GM19099 (cell line): ENCODE data around the gene ADAR.

ENCODE experiments used
- POLR2A ChIP-seq: IDR thresholded peaks from 3 replicates; pipeline ENCODE4 v1.6.1; 2011; ENCODE audit warnings: low read depth; ENCODE audit not compliant: insufficient read length; ENCODE audit errors: extremely low read depth

The ADAR gene

DNA sequence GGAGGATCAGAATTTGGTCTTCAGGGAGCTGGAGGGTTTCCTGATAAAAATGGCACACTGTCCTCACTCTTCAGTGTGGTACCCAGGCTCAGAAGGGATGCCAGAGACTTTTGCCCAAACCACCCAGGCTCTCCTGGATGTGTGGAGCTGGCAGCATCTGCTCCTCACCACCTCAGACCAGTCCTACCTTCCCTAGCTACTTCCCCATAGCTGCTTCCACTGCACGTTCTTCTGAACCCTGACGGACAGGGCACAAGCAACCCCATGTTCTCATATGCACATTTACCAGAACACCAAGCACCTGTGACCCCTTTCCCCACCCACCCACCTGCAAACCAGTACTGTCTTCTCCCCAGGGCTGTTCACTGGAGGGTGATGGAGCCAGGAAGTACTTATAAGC, 4.7 kb downstream of the ADAR start:
- TF ChIP-seq POLR2A = no peak

DNA sequence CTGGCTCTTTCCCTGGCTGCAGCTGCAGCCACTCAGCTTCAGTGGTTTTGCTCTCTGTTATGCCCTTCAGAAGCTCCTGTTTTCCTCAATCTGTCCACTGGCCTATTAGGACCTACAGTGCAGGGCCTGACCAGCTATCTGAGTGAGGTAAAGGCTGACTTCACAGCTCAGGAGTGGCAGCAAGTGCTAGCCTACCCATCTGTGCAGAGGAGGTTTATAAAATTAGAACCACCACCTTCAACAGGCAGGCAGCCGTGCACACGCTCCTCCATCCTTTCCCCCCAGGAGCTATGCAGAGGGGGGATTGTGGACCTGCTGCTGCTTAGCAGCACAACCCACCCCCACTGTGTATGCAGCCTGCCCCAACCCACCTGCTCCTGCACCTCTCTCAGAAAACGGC, 8.3 kb downstream of the ADAR start:
- no peak for TF ChIP-seq POLR2A

DNA sequence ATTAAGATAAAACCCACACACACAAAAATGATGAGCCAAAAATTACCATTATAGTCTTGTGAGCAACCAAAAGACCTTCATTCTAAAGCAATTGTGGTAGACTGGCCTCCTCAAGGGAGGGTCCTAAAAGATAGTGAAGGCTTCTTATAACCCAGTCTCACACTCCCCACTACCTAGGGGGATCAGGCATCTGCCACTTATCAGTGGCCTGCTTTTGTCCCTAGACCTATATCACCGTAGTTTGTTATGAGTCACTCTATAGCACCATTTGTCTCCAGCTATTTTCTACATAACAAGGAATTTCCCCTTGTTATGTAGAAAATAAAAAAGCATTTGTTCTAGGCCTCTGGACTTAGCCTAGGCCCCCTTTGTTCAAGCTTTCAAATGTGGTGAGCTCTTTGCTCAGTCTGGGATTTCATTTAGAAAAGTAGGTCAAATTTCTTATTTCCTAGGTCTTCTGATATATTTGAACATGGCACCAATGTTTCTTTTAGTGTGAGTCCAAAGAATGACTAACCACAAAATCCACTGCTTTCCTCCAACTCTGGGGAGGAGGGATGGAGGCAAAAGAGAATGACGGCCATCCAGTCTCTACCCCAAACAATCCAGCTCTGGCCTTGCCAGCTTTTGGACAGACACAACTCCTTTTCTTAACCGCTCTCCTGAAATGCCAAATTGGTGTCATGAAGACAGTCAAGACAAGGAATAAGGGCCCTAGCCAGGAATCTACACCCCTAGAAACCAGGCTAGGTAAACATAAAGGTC, 8.9 kb downstream of the ADAR start:
- TF ChIP-seq POLR2A = no peak

DNA sequence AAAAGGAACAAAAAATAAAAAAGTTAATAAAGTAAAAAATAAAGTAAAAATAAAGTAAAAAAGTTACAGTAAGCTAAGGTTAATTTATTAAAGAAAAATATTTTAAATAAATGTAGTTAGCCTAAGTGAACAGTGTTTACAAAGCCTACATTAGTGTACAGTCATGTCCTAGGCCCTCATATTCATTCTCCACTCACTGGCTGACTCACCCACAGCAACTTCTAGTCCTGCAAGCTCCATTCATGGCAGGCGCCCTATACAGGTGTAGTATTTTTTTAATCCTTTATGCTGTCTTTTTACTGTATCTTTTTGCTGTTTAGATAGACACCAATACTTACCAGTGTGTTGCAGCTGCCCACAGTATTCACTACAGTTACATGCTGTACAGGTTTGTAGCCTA, 12.4 kb downstream of the ADAR start:
- no peak for TF ChIP-seq POLR2A

DNA sequence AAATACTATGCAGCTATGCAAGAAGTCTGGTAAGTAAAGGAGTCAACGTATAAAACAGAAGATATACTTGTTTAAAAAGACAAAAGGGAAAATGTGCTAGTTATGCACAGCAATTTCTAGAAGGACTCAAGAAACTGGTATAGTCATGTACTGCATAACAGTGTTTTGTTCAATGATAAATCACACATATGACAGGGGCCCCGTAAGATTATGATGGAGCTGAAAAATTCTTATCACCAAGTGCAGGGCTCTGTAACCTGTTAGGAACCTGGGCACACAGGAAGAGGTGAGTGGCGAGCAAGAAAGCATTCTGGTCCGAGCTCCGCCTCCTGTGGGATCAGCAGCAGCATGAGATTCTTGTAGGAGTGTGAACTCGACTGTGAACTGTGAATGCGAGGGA, 13.2 kb downstream of the ADAR start:
- no peak for TF ChIP-seq POLR2A

DNA sequence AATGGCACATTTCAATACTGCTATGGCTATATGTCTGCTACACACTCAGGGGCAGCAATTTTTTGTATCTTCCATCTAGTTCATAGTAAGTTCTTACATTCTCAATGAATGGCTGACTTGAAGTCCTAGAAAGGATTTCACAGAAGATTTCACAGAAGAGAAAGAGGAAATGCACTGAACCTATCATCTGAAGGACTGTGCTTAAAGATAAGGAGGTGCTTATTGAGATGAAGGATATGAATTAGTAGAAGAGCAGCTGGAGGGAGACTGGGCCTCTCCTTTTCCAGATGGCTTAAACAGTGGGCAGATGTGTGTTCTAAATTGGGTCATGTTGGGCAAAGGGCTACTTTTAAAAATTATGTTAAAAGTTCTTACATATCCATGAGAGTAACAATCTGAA, 14.6 kb downstream of the ADAR start:
- no peak for TF ChIP-seq POLR2A

DNA sequence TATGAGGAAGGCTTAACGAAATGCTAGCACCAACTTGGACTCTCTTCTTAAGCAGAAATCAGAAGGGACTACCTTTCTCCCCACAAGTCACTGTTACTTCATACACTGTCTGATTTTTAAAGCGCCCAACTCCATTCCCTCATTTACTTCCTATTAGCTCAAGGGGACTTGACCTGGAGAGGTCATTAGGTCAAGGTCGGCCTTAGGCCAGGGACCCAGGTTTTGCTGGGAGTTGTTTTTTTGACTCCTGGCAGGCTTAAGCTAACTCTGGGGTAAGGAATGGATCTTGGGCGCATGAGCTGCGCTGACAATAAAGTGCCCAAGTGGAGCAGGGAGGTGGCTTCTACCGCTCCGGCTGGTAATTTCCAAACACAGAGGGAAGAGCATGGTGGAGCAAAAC, 16.8 kb downstream of the ADAR start:
- no peak for TF ChIP-seq POLR2A

DNA sequence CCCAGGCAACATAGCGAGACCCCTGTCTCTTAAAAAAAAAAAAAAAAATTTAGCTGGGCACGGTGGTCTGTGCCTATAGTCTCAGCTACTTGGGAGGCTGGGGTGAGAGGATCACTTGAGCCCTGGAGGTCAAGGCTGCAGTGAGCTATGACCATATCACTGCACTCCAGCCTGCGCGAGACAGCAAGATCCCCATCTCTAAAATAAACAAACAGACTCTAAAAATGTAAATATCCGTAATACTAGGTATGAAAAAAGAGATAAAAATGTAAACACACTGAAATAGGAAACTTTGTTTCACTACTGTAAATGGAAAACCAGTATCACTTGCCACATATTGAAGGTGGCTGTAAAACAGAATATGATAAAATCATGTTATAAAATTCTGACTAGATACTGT, 17.2 kb downstream of the ADAR start:
- TF ChIP-seq POLR2A = no peak

DNA sequence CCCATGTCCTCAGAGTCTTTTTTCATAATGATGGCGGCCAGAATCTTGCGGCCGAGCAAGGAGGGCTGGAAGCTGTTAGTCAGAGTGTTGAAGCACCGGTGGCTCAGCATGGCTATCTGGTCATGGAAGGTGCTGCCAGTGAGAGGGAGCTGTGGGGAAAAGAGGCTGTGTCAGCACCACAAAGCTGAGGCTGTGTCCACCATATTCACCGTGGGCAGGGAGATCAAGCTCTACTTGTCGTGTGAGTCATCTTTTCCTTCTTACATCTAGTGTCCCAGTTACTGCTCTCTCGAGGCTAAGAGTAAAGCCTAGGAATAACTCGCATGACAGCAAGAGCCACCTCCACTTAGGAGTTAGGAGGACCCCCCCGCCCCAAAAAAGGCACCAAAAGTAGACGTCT, 18.2 kb downstream of the ADAR start:
- TF ChIP-seq POLR2A = no peak

DNA sequence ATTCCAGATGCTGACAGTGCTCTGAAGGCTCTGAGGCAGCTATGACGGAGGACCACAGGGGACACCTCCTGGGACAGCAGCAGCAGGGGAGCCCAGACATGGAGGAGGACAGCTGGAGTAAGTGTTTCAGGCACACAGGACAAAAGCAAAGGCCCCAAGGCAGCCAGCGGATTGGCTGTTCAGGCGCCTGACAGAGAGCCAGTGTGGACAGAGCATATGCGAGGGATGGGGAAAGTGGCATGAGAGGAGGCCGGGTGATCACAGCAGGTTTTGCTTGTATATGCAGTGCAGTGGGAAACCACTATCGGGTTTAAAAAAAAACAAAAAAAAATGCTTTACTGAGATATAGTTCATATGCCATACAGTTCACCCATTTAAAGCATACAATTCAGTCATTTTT, 21.3 kb downstream of the ADAR start:
- TF ChIP-seq POLR2A = no peak

DNA sequence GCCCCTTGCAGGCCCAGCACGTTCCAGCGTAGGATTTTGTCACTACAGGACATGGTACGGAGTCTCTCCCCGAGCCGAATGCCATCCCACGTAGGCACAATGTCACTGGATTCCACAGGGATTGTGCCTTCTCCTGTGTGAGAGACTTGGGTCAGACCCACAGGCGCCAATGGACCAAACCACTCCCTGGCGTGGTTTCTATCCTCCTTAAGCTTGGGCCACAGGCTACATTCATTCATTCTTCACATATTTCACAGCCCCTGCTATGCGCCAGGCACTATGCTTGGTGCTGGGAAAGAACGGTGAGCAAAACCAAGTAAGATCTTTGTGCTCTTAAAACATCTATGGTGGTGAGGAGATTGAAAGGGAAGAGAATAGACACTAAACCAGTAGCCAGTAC, 21.8 kb downstream of the ADAR start:
- no peak for TF ChIP-seq POLR2A

DNA sequence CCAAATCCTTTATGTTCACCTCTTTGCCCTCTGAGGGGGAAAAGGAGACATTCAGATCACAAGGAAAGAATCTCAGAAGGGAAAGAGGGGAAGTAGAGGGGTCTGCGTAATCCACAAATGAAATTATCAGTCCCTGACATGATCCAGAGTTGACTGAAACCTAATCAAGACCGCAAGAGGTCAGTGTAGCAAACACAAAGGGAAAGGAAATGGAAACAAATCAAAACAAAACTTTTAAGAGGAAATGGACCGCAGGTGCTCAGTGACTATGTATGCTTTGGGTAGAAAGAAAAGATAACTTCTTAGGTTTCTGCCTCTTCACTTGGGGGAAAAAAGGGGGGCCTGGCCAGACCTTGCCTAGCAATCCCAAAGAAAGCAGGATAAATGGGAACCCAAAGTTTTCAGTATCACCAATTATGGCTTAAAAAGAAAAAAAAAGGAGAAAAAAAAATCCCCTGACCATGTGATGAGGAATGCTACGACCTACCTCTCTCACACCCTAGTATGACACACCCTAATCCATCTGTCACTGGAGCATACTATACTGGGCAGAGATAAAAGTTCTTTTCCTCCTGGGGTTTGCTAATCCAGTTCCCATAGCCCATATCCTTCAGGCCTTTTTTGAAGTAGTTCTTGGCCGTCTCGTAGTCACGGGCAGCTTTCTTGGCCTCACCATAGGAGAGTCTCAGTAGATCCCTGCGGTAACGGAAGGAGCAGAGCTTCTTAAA, 23.6 kb downstream of the ADAR start:
- no peak for TF ChIP-seq POLR2A

DNA sequence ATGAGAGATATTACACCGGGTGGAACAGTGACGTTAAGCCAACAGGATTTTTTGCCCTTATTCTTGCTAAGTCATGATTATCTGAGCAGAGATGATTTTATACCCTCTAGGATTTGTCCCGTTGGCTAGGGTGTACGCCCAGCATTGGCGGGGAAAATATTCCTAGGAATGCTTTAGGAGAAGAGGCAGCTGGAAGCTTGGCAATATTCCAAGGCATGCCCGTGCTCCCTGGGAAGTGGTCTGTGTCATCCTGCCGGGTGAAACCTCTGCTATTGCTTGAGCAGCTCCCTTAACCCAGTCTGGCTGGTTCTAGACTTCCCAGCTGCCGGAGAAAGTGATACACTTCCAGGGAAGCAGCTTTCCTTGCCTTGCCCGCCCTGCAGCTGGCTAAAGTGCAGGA, 24.2 kb downstream of the ADAR start:
- no peak for TF ChIP-seq POLR2A

DNA sequence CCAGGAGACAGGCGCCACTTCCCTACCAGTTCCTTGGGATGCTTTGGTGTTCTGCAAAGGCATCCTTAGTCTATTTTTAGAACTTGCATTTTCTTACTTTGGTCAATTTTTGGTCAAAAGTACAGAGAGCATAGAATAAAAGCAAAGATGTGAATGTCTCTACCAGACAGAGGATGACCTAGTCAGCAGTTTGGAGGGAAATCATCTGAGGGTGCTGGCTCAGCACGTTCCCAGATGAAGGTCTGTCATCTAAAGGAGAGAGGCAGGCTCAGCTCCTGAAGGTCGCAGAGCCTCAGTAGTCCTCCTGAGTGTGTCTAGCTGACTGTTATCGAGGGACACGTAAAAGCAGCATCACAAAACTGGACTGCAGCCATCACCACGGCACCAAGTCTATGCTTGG, 25.1 kb downstream of the ADAR start:
- no peak for TF ChIP-seq POLR2A

DNA sequence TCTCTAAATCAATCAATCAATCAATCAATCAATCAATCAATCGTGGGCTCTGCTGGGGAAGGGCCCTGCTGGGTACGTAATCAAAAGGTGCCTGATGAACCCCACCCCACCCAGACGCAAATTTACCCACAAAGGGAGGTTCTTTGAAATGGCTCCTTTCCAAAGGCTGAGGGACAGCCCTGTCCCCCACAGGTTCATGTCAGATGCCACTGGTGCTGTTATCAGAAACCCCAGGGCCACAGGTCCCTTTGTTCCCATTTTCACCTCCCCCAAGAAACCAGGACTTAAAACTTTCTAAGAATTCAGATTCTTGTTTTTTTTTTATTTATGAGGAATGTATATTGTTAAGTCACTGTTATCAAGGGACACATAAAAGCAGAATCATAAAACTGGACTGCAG, 26.2 kb downstream of the ADAR start:
- no peak for TF ChIP-seq POLR2A

DNA sequence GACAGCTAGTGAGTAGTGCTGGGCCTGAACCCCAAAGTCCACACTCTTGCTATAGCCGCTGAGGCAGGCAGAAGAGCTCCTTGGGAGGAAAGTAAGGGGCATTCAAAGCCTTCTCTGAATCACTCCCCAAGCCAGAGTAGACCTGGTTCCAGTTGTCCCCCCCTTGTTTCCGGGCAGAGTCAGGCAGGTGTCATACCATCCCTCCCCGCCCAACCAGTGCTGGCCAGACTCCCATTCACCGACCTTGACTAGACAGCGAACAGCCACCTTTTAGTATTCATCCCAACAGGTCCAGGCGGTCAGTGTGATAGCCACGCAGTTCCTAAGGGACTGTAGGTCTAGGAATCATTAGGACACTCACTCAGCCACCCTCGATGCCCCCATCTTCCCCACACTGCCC, 28.6 kb downstream of the ADAR start:
- TF ChIP-seq POLR2A = peak; percentile 14

DNA sequence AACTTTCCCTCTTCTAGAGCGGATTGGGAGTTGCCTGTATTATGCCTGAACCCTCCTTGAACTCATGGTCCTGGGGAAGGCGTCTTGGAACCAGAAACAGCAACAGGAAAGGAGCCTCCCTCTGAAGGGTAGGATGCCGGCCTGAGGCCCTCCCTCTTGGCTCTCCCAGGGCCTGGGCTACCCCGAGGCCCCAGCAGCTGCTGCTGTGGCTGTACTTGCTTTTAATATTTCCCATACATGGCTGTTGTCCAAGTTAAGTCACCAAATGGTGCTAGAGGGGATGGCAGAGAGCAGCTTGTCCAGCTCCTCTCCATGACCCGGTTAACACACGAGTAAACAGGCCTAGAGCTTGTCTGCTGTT, 29.9 kb downstream of the ADAR start:
- TF ChIP-seq POLR2A = peak; percentile 22
